Omental fat pad (tissue), 4 donors: ENCODE results near the gene KCTD11. TPM values are rescaled to one million over a fixed set of nuclear protein-coding genes. Genes with fewer than 3 reads are reported as not detected.
"Not testable (repeated sequence)": the region's sequence is repeated elsewhere in the genome, so short reads cannot be mapped to it uniquely, and the experiment has no call there.

ENCODE experiments used
- ATAC-seq: fragments of 150-250 bp; one replicate; pipeline ENCODE4 v1.9.1; 2016; ENCODE audit warnings: mild to moderate bottlenecking, moderate library complexity; ENCODE audit not compliant: low FRiP score
- DNase-seq: peaks from one replicate; pipeline ENCODE4 v3.0.0-alpha.2; 2019; ENCODE audit warnings: low spot score
- CTCF ChIP-seq, 3 donors: fragments of 450-650 bp; IDR thresholded peaks; one replicate each; pipeline ENCODE4 v1.5.1; 2016 to 2017; ENCODE audit warnings: antibody characterized with exemption in 3 of 3, mild to moderate bottlenecking in 3 of 3, moderate library complexity in 2 of 3
- total RNA-seq, 4 donors: library from RNA; depleted of rRNA; stranded (reverse); fragments of >200 nt; gene quantifications; one replicate each; pipeline ENCODE4 v1.1.0, GENCODE V29; 2016

KCTD11 gene
- total RNA-seq, 4 donors from 2014 or later, result 6.7 to 9.9 (median 8.4) TPM

DNA sequence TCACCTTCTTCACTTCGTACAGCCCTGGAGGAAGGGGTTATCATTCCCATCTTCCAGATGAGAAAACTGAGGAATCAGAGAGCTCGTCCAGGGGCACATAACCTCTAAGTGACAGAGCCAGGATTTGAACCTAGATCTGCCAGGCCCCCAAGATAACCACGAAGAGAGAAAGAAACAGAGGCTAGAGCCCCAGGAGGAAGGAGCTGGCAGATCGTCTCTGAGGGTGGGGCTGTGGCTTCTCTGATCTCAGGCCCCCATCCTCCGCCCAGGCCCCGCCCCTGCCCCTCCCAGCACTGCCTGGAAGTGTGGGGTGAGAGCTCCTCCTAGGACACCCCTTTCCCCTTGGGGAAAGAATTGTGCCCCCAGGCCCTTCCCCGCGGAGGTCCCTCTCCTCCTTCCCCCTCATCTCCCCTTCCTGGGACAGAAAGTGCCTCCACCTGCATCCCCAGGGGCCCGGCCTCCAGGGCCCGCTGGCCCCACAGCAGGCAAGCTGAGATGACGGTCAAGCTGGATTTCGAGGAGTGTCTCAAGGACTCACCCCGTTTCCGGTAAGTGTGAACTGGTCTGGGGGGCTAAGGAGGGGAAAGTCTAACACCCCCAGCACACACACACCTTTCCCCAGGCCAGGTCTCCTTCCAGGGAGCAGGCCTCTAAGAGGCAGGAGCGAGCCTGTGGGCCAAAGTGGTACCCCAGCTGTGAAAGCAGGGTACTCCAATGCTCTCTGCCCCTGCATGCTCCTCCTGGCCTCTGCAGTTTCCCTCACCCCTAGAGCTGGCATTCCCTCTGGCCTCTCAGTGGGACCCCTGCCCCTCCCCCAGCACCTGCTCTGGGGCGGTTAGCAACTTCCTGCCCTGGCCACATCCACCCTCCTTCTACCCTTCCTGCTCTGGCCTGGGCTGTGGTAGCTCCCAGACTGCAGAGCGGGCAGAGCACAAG is 15.5 kb upstream of the KCTD11 start, which contains the start of gene ACAP1:
ACAP1 (plus strand) TSS at position 290 of the 936 bp plus-strand sequence; CDS start at position 496, 206 bp downstream.
- TF ChIP-seq CTCF (IDR thresholded peaks at IDR 0.05), result no peak
- DNase-seq (no peak), ATAC-seq (no peak)

GRCh38 chr17:7337600-7337999 is 14.4 kb upstream of the KCTD11 start:
- not testable (repeated sequence) for DNase-seq, ATAC-seq

DNA sequence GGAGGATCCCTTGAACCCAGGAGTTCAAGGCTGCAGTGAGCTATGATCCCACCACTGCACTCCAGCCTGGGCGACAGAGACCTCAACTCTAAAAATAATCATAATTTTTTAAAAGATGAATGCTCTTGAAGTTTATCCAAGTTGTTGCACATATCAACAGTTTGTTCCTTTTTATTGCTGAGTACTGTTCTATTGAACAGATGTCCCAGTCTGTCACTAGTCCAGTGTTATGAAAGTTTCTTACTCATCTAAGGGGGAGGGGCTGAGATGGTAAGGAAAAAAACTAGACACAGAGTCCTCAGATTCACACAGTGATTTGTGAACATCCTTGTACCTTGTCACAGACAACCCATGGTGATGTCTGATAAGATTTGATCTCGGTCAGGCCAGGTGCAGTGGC is 11.8 kb upstream of the KCTD11 start:
- no peak for ATAC-seq
- DNase-seq, result no peak
- no peak for TF ChIP-seq CTCF (IDR thresholded peaks at IDR 0.05)

GRCh38 chr17:7341842-7342241 is 10.1 kb upstream of the KCTD11 start:
- no peak for ATAC-seq
- DNase-seq, result no peak
- no peak for TF ChIP-seq CTCF (IDR thresholded peaks at IDR 0.05)

GRCh38 chr17:7343250-7343649 is 8.7 kb upstream of the KCTD11 start:
- no peak for DNase-seq

DNA sequence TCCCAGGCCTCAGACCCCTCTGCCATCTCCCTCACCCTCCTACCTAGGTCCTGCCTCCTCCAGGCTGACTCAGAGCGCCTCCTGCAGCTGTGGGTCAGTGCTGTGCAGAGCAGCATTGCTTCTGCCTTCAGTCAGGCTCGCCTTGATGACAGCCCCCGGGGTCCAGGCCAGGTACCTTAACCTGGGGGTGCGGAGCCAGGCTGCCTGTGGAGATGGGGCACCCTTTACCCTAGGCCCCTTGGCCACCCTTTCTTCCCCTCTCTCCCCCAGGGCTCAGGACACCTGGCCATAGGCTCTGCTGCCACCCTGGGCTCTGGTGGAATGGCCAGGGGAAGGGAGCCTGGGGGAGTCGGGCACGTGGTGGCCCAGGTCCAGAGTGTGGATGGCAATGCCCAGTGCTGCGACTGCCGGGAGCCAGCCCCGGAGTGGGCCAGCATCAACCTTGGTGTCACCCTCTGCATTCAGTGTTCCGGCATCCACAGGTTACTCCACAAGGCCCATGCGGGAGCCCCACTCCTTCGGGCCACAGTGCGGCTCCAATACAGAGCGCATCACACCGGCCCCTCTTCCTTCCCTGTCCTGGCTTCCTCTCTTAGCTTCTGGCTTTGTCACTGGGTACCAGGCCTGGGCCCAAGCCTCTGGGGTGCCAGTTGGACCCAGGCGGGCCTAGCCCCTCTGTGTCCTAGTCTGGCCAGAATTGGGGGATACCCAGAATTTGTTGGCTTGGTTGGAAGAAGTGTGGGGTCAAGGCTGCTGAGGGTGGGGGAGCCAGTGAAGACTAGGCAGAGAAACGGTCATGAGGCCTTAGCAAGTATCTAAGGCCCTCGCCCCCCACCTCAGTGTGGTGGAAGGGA is 5.0 kb upstream of the KCTD11 start:
- no peak for DNase-seq
- no peak for ATAC-seq
- no peak for TF ChIP-seq CTCF (IDR thresholded peaks at IDR 0.05)

More at GRCh38 chr17:7343250-7343649, 8.7 kb upstream of the KCTD11 start:
- no peak for ATAC-seq
- no peak for TF ChIP-seq CTCF (IDR thresholded peaks at IDR 0.05)
